Activated CD8-positive, alpha-beta memory T cell treated with anti-CD3 and anti-CD28 coated beads for 36 hours (primary cell): ENCODE results near the gene PGAM4. TPM values are rescaled to one million over a fixed set of nuclear protein-coding genes. Genes with fewer than 3 reads are reported as not detected.
"Not testable (repeated sequence)": the region's sequence is repeated elsewhere in the genome, so short reads cannot be mapped to it uniquely, and the experiment has no call there.

Source experiments
- CTCF ChIA-PET: fragments of 350-600 bp; sonication (Branson Sonifier 250); formaldehyde crosslinking; loops from one replicate; lab custom pipeline; 2021; ENCODE audit warnings: antibody characterized with exemption; lab: Charles Lee
- POLR2A ChIA-PET: fragments of 350-600 bp; sonication (Branson Sonifier 250); formaldehyde crosslinking; loops from one replicate; lab custom pipeline; 2021; ENCODE audit warnings: antibody characterized with exemption; lab: Charles Lee
- total RNA-seq, 2 experiments: library from RNA; stranded (reverse); gene quantifications; one replicate each; pipeline ENCODE4 v1.2.3, GENCODE V29; 2021

Gene PGAM4
- total RNA-seq, 2 experiments from 2014 or later = 0.40 to 1.5 TPM

DNA sequence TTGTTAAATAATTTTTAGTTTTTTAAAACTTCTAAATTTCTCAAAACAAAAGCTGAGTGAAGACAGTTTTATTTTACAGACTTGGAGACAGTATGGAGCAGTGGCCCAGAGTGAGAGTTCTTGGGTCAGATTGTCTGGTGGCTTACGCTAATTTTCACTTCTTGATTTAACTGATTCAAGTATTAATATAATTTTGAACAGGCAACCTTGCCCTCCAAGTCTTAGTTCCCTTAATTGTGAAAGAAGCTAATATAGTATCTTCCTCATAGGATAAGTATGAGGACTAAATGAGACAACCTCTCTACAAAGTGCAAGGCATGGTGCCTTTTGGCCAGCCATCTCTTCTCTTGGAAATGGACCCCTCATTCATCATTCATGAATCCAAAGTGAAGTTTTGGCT is 33.6 kb downstream of the PGAM4 start:
- CTCF ChIA-PET = no interaction called here
- POLR2A ChIA-PET = no interaction called here

DNA sequence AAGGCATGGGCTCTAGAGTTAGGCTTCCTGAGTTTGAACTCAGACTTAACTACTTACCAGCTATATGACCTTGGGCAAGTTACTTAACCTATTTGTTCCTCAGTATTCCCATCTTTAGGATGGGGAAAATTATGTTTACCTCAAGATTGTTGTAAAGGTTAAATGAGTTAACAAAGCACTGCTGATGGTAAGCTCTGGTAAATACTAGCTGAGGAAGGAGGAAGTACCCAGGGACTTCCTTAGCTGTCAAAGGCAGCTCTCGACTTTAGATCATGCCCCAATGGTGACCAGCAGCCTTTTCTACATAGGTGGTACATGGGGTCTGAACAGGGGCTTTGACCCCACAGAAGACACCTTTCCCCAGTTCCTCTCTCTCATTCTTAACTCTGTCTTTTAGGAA is 38.9 kb downstream of the PGAM4 start:
- ChIA-PET CTCF (interaction anchor here (0.6 kb wide), 1 partner anchor 1483 kb away, joined by 3 read pairs; no protein-coding TSS in a partner anchor), POLR2A (no interaction called here)

DNA sequence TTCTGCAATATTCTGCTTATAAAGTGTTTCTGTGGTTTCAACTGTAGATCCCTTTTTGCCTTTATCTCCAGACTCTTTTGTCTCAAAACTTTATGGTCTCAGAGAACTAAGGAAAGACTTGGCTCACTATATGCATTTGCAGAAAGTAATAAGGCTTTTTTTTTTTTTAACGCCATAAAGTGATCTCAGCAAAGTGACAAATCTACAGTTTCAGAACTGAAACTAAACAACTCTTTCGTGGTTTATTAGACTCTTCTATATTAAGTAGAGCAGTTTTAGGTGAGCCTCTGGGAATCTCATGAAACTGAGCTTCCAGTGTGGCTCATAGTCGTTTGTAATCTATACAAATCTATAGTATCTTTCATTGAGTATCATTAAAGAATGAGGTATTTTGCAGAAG is 43.7 kb downstream of the PGAM4 start:
- ChIA-PET POLR2A (no interaction called here), CTCF (interaction anchor here (0.6 to 1.1 kb wide), 2 partner anchors 98 to 117 kb away, joined by 3 read pairs; no protein-coding TSS in a partner anchor)

DNA sequence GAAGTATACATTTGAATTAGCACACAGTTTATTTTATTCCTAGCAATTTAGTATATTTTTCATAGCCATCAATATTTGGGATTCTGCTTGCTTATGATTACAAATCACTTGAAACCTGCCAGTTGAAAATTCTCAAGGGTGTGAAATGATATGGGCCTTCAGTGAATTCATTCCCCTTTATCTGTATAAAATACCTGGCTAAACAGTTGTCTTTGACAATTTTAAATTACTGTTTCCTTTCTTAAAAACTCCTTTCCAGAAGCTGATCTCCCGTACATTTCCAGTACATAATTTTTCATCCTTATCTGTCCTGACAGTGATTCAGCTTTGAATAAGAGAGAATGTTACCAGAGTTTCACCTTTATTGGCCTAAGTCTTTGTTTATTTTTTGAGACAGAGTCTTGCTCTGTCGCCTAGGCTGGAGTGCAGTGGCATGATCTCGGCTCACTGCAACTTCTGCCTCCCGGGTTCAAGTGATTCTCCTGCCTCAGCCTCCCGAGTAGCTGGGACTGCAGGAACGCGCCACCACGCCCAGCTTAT is 45.0 kb downstream of the PGAM4 start:
- ChIA-PET CTCF (no interaction called here), POLR2A (no interaction called here)

GRCh38 chrX:77922787-77923186 is 46.7 kb downstream of the PGAM4 start:
- ChIA-PET CTCF (no interaction called here), POLR2A (no interaction called here)

- CTCF ChIA-PET, POLR2A ChIA-PET: not testable (repeated sequence)
Observed at GRCh38 chrX:77919370-77919769, 50.1 kb downstream of the PGAM4 start.

GRCh38 chrX:77918568-77918967 is 50.9 kb downstream of the PGAM4 start:
- ChIA-PET CTCF (no interaction called here), POLR2A (interaction anchor here (0.6 kb wide), 1 partner anchor 92 kb away, joined by 3 read pairs; no protein-coding TSS in a partner anchor)

Other genes with a start within 250 kb of the PGAM4 start
- gene ATRX, start 183.4 kb downstream of the PGAM4 start, total RNA-seq = 10 to 100 TPM; 52.3 to 60.8 TPM
- gene MAGT1, start 74.2 kb downstream of the PGAM4 start, total RNA-seq = 10 to 100 TPM; 42.3 to 44.5 TPM
- 100 to 1,000 TPM; 334 to 341 TPM for gene COX7B, start 70.2 kb downstream of the PGAM4 start, total RNA-seq
- 1 to 10 TPM; 5.7 to 5.9 TPM for gene ATP7A, start 58.9 kb downstream of the PGAM4 start, total RNA-seq
- gene PGK1, start 134.6 kb upstream of the PGAM4 start, total RNA-seq = 1,000 to 10,000 TPM; 1,080 to 1,092 TPM
- 10 to 100 TPM; 19.8 to 20.8 TPM for gene TAF9B, start 170.0 kb upstream of the PGAM4 start, total RNA-seq